ENCODE measurements around the gene SLC44A1.

Gene SLC44A1

GRCh38 chr9:105244003-105244733 is at the start of gene SLC44A1:
SLC44A1 (plus strand) TSS chr9:105244651; CDS start chr9:105244869, 218 bp downstream.
- peak; percentile 97 for DNase-seq

DNA sequence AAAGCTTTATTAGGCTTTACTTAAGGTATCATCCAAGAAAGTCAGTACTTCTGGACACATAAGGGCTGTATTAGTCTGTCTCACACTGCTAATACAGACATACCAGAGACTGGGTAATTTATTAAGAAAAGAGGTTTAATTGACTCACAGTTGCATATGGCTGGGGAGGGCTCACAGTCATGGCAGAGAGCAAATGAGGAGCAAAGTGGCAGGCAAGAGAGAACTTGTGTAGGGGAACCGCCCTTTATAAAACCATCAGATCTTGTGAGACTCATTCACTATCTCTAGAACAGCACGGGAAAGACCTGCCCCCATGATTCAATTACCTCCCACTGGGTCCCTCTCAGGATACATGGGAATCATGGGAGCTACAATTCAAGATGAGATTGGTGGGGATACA is 49.2 kb upstream of the SLC44A1 start:
- DNase-seq = no peak

GRCh38 chr9:105198023-105198422 is 46.4 kb upstream of the SLC44A1 start:
- no peak for DNase-seq

GRCh38 chr9:105198865-105199264 is 45.6 kb upstream of the SLC44A1 start:
- DNase-seq = no peak

DNA sequence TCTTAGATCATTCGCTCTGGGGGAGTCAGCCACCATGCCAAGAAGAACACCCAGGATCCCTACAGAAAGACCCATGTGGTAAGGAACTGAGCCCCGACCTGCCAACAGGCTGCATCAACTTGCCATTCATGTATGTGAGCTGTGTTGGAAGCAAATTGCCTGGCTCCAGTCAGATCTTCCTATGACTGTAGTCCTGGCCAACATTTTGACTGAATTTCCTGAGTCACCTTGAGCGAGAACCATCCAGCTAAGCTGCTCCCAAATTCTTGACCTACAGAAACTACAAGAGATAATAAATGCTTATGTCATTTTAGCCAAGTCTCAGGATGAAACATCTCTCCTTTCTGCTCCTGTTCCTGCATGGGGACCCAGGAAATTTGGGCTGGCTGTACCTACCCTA is 40.0 kb upstream of the SLC44A1 start:
- no peak for DNase-seq

GRCh38 chr9:105205787-105206495 is 38.5 kb upstream of the SLC44A1 start:
- peak; percentile 58 for DNase-seq

- DNase-seq = no peak
These were observed 38.0 kb upstream of the SLC44A1 start for GRCh38 chr9:105206496-105206820.

- no peak for DNase-seq
These were observed 37.4 kb upstream of the SLC44A1 start for GRCh38 chr9:105206821-105207699.

- no peak for DNase-seq
These were observed 27.8 kb upstream of the SLC44A1 start for GRCh38 chr9:105216440-105217178.

DNA sequence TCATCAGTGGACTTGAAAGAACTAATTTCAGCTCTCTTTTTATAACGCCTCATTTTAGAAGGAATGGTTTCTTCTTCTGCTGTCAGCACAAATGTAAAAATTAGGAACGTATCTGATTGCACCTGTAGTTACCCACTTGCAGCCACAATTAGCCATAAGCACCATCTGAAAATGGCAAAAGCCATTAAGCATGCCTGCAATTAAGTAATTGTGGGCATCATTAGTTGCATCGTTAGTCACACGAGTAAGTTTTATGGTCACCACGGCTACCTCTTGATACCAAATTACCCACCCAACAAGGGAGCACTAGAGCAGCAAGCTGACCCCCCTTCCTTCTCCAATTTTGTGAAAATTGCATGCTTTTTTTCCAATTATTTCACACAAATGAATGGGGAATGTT is 25.8 kb upstream of the SLC44A1 start:
- no peak for DNase-seq

- DNase-seq = no peak
These were observed 25.1 kb upstream of the SLC44A1 start for GRCh38 chr9:105219291-105219805.

DNA sequence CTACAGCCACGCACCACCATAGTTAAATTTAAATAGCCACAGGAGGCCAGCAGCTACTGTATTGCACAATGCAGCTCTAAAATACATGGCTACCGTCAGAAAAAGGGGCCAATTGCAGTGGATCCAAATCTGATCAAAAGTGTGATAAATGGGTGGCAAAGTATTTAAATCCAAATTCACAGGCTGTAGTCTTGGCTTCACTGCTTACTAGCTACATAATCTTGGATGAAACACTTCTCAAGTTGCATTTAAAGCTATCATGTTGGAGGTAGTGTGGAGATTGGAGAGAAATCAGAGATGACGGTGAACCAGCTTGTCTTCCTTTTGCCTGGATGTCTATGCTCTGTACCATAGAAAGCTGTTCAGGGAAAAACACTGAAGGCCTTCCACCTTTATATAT is 24.0 kb upstream of the SLC44A1 start:
- no peak for DNase-seq

GRCh38 chr9:105223544-105224140 is 20.8 kb upstream of the SLC44A1 start:
- DNase-seq = no peak

- DNase-seq = no peak
These were observed 18.4 kb upstream of the SLC44A1 start for GRCh38 chr9:105226055-105226454.

GRCh38 chr9:105232207-105232606 is 12.2 kb upstream of the SLC44A1 start:
- DNase-seq = no peak

GRCh38 chr9:105233873-105234272 is 10.6 kb upstream of the SLC44A1 start:
- no peak for DNase-seq

GRCh38 chr9:105236261-105236660 is 8.2 kb upstream of the SLC44A1 start:
- no peak for DNase-seq

GRCh38 chr9:105237246-105237645 is 7.2 kb upstream of the SLC44A1 start:
- no peak for DNase-seq

GRCh38 chr9:105238302-105238701 is 6.1 kb upstream of the SLC44A1 start:
- no peak for DNase-seq

DNA sequence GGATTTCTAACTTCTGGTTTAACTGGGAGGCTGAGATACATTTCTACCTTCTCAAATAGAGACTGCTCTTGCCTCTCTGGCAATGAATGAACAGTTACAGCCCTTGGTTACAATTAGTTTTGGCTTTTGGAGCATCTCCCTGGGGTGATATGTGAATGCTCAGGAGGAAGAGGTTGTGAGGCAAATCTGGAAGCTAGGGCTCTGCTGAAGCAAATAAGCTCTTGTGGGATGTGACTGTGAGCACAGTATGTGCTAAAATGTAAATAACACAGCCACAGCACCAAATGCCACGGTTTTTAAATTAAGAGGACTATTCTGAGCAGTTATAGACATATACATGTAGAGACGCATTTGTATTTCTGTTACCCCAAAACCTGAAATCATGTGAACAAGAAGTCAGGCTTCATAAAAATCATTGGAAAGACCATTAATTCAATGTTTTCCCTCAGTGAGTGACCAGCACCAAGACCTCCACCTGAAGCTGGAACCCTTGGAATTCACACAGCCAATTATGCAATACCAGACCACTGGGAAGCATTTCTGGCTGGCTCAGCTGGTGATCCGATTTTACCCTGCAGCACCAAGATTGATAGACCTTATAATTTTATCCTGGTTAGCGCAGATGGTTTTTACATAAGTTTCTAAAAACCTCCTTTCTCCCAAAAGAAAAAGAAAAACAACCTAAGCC is 3.0 kb upstream of the SLC44A1 start:
- no peak for DNase-seq

GRCh38 chr9:105242062-105242461 is 2.4 kb upstream of the SLC44A1 start:
- DNase-seq = no peak

DNA sequence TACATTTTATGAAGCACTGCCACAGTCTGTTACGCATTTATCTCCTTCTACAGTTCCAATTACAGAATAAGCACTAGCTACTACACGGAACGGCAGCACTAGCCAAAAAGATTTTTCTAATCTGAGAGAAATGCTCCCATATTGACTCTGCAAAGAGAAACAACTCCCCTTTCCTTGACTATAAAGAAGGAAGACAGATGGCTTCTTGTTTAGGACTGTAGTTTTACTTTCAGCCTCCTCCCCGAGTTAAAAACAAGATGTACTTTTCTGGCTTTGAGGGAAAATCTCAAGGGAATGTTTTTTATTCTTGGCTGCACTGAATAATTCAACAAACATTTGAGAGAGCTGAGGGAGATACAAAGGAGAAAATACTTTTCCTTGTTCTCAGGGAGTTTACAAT is 1.9 kb upstream of the SLC44A1 start:
- DNase-seq = no peak
